ENCODE measurements around the gene GCLM. TPM values are rescaled to one million over a fixed set of nuclear protein-coding genes. Genes with fewer than 3 reads are reported as not detected.

GCLM gene
- total and polyA plus RNA-seq, 9 of the 15 experiments (the other 6 are each of a cell fraction or from before 2014, with no cell fraction given), result 9.3 to 71.6 (median 24.5) TPM

DNA sequence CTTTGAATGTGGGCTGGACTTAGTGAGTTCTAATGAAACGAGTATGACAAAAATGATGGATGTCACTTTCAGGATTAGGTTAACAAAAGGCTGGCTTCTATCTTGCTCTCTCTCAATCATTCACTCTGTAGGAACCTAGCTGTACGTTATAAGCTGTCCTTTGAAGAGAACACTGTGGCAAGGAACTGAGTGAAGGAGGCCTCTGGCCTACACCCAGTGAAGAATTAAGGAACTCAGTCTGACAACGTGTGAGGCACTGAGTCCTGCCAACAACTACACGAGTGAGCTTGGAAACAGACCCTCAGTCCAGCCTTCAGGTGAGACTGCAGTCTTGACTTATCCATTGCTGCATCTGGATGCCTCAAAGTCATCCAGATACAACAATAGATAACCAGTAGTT is 27.0 kb downstream of the GCLM start:
- Histone ChIP-seq H3K36me3 (ENCODE audit: control insufficient read depth, insufficient read depth, low read length) (peaks cover 20% of the 10 kb centered on the region), H3K9me1 (ENCODE audit: control insufficient read depth, insufficient read depth, low read length) (no peaks in the 10 kb centered on the region), H3K4me2 (ENCODE audit: insufficient read depth, low read length) (no peak overlapping the region), H3K79me2 (ENCODE audit: control insufficient read depth, insufficient read depth, low read length) (peaks cover 24% of the 10 kb centered on the region), H3K4me1 (replicated peaks in 1 of 2; ENCODE audit: control insufficient read depth in 2 of 2, insufficient read depth in 2 of 2, low read length in 2 of 2) (peaks cover 7% of the 10 kb centered on the region in 2 experiments; a peak in 3 of 5 replicates), H3K4me3 (no peak overlapping the region), H3K27me3 (ENCODE audit: control insufficient read depth in 2 of 2, insufficient read depth in 2 of 2, low read length in 2 of 2) (no peaks in the 10 kb centered on the region), H3K27ac (ENCODE audit: extremely low read depth, low read depth, low read length) (no peak overlapping the region), H3K9ac (ENCODE audit: insufficient read depth in 1 of 2, low read depth in 2 of 2, low read length in 2 of 2) (no peak overlapping the region), H2AFZ (ENCODE audit: low read depth, low read length) (no peak overlapping the region), H3K9me3 (replicated peaks; ENCODE audit: control insufficient read depth, insufficient read depth, low read depth, low read length) (no peaks in the 10 kb centered on the region), H4K20me1 (replicated peaks; ENCODE audit: control insufficient read depth, insufficient read depth, low read length) (no peaks in the 10 kb centered on the region; the same call in none of the 2 replicates)
- FAIRE-seq (no peak), DNase-seq (ENCODE audit: extremely low read depth in 1 of 4, low spot score in 3 of 4) (no peak), ATAC-seq (no peak)
- WGBS (ENCODE audit: insufficient coverage, low coverage, missing lambda C conversion rate), result 51% methylated on average over 4 of the region's 4 CpGs
- CTCF ChIA-PET (ENCODE audit: low intra/inter-chr PET ratio), result no interaction called here
- POLR2A ChIA-PET, result interaction anchor here (0.5 to 1.9 kb wide), 2 partner anchors 12 to 543 kb away, joined by 3 to 5 read pairs; no protein-coding TSS in a partner anchor
- in situ Hi-C loops (cut with MboI), result no loop called here
- no TSS peak for BruUV-seq (replicated peaks)
- intact Hi-C loops (cut with micrococcal nuclease), result no loop called here
- TF ChIP-seq, protein P1, sequence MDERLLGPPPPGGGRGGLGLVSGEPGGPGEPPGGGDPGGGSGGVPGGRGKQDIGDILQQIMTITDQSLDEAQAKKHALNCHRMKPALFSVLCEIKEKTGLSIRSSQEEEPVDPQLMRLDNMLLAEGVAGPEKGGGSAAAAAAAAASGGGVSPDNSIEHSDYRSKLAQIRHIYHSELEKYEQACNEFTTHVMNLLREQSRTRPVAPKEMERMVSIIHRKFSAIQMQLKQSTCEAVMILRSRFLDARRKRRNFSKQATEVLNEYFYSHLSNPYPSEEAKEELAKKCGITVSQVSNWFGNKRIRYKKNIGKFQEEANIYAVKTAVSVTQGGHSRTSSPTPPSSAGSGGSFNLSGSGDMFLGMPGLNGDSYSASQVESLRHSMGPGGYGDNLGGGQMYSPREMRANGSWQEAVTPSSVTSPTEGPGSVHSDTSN (CRISPR knock-in tag; IDR thresholded peaks at IDR 0.05; ENCODE audit: low read depth), result no peak
- TF ChIP-seq, protein P1 (tag; conservative IDR thresholded peaks at IDR 0.05; ENCODE audit: low read depth), result no peak
- TF ChIP-seq ZBTB7A (IDR thresholded peaks at IDR 0.05; ENCODE audit: borderline replicate concordance, control insufficient read depth, low read depth, low read length) (no peak), CBFB (CRISPR knock-in tag; IDR thresholded peaks at IDR 0.05) (no peak), RBM25 (IDR thresholded peaks at IDR 0.05; ENCODE audit: low read depth, low read length, severe bottlenecking) (no peak), MEF2A (IDR thresholded peaks at IDR 0.05; ENCODE audit: control insufficient read depth, low read depth, low read length) (no peak), KDM5B (IDR thresholded peaks at IDR 0.05; ENCODE audit: insufficient replicate concordance, low read depth, low read length) (no peak), XRCC4 (IDR thresholded peaks at IDR 0.05; ENCODE audit: extremely low read depth, insufficient read depth, insufficient read length) (no peak), BRCA1 (IDR thresholded peaks at IDR 0.05) (no peak), BRCA1 (CRISPR knock-in tag; IDR thresholded peaks at IDR 0.05) (no peak), ETV1 (tag; conservative IDR thresholded peaks at IDR 0.05; ENCODE audit: low read depth) (no peak), TCF7L2 (IDR thresholded peaks at IDR 0.05; ENCODE audit: low read depth, low read length) (no peak), STAG1 (CRISPR knock-in tag; IDR thresholded peaks at IDR 0.05; ENCODE audit: borderline replicate concordance) (no peak), ZNF57 (CRISPR knock-in tag; IDR thresholded peaks at IDR 0.05) (no peak), NCOA6 (IDR thresholded peaks at IDR 0.05) (no peak)
- TF ChIP-seq, protein P2, sequence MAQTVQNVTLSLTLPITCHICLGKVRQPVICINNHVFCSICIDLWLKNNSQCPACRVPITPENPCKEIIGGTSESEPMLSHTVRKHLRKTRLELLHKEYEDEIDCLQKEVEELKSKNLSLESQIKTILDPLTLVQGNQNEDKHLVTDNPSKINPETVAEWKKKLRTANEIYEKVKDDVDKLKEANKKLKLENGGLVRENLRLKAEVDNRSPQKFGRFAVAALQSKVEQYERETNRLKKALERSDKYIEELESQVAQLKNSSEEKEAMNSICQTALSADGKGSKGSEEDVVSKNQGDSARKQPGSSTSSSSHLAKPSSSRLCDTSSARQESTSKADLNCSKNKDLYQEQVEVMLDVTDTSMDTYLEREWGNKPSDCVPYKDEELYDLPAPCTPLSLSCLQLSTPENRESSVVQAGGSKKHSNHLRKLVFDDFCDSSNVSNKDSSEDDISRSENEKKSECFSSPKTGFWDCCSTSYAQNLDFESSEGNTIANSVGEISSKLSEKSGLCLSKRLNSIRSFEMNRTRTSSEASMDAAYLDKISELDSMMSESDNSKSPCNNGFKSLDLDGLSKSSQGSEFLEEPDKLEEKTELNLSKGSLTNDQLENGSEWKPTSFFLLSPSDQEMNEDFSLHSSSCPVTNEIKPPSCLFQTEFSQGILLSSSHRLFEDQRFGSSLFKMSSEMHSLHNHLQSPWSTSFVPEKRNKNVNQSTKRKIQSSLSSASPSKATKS (CRISPR knock-in tag; IDR thresholded peaks at IDR 0.05), result no peak
- TF ChIP-seq, protein P3, sequence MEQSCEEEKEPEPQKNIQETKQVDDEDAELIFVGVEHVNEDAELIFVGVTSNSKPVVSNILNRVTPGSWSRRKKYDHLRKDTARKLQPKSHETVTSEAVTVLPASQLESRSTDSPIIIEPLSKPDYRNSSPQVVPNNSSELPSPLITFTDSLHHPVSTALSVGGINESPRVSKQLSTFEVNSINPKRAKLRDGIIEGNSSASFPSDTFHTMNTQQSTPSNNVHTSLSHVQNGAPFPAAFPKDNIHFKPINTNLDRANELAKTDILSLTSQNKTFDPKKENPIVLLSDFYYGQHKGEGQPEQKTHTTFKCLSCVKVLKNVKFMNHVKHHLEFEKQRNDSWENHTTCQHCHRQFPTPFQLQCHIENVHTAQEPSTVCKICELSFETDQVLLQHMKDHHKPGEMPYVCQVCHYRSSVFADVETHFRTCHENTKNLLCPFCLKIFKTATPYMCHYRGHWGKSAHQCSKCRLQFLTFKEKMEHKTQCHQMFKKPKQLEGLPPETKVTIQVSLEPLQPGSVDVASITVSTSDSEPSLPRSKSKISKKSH (CRISPR knock-in tag; IDR thresholded peaks at IDR 0.05), result no peak
- TF ChIP-seq, protein P4, sequence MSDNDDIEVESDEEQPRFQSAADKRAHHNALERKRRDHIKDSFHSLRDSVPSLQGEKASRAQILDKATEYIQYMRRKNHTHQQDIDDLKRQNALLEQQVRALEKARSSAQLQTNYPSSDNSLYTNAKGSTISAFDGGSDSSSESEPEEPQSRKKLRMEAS (CRISPR knock-in tag; IDR thresholded peaks at IDR 0.05), result no peak

All from K562 (cell line).